Duodenal mucosa (tissue), 2 donors: ENCODE results near the gene EXOC1.
"Not testable (repeated sequence)": the region's sequence is repeated elsewhere in the genome, so short reads cannot be mapped to it uniquely, and the experiment has no call there.

Experiments
- H3K27ac ChIP-seq: one replicate; pipeline ENCODE4 v1.7.0; 2013; ENCODE audit warnings: low read depth, low read length
- H3K27me3 ChIP-seq, 2 donors: one replicate each; pipeline ENCODE4 v1.7.0; 2013; ENCODE audit warnings: low read length in 2 of 2, control low read depth in 1 of 2; ENCODE audit not compliant: insufficient read depth in 2 of 2, control insufficient read depth in 1 of 2
- H3K36me3 ChIP-seq, 2 donors: one replicate each; pipeline ENCODE4 v1.7.0; 2013; ENCODE audit warnings: low read length in 2 of 2, control low read depth in 1 of 2; ENCODE audit not compliant: insufficient read depth in 2 of 2, control insufficient read depth in 1 of 2
- H3K4me1 ChIP-seq, 2 donors: one replicate each; pipeline ENCODE4 v1.7.0; 2013; ENCODE audit warnings: low read length in 2 of 2, control low read depth in 1 of 2; ENCODE audit not compliant: insufficient read depth in 2 of 2, control insufficient read depth in 1 of 2
- H3K4me3 ChIP-seq, 2 donors: one replicate each; pipeline ENCODE4 v1.7.0; 2013; ENCODE audit warnings: low read length in 2 of 2, low read depth in 1 of 2
- H3K9ac ChIP-seq, 2 donors: one replicate each; pipeline ENCODE4 v1.7.0; 2013; ENCODE audit warnings: low read length in 2 of 2, low read depth in 1 of 2
- H3K9me3 ChIP-seq, 2 donors: one replicate each; pipeline ENCODE4 v1.7.0; 2013; ENCODE audit warnings: low read length in 2 of 2, control low read depth in 1 of 2; ENCODE audit not compliant: control insufficient read depth in 1 of 2

EXOC1 gene

DNA sequence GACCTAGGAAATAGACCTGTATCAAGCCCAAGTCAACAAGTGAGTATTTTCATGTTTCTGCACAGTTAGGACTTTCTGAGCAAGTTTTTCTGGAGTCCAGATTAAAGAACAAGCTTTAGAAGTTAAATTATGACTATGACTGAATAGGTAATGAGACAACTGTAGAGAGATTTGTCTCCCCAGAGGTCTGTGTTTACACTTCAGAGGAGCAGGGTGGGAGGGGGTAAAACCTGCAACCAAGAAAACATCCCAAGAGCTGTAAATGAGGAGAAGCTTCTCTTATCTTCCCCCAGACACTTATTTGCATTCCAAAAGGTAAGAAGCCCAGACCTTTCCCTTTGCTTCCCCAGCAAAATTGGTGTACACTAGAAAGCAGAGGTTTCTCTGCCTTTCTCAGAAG lies 73.2 kb downstream of the EXOC1 start:
- H3K27me3 ChIP-seq: no peaks in the 10 kb centered on the region
- no peaks in the 10 kb centered on the region for H3K4me1 ChIP-seq
- no peak overlapping the region for H3K9ac ChIP-seq
- no peaks in the 10 kb centered on the region for H3K36me3 ChIP-seq
- H3K27ac ChIP-seq: no peak overlapping the region
- H3K9me3 ChIP-seq: no peaks in the 10 kb centered on the region
- no peak overlapping the region for H3K4me3 ChIP-seq

DNA sequence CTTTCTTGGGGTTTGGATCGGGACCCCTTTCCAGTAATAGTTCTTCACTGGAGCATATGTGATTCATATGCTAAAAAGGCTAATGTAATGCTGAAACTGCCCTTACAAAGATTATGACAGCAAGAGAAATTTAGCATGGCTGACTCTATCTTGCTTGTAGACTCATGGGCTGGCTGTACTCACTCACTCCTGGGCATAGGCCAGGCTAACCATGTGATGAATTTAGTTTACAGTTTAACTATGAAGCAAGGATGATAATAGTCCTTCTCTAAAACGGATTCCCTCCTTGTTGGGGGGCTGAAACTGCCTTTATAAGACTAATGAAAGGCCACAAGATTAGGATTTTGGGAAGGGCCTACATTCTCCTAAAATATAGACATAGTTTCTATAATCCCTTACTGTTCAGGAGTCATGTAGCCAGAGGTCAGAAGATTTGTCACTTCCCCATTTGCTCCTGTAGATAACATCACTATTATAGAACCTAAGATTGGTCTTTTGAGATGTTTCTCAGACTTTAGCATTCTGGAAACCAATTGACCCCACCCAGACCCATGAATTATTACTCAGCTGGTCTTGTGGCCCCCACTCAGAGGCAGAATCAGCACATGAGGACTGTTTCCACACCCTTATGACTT lies 74.5 kb downstream of the EXOC1 start:
- Histone ChIP-seq H3K9me3 (no peaks in the 10 kb centered on the region), H3K27ac (no peak overlapping the region), H3K9ac (no peak overlapping the region), H3K36me3 (no peaks in the 10 kb centered on the region), H3K27me3 (no peaks in the 10 kb centered on the region), H3K4me1 (no peaks in the 10 kb centered on the region), H3K4me3 (no peak overlapping the region)

DNA sequence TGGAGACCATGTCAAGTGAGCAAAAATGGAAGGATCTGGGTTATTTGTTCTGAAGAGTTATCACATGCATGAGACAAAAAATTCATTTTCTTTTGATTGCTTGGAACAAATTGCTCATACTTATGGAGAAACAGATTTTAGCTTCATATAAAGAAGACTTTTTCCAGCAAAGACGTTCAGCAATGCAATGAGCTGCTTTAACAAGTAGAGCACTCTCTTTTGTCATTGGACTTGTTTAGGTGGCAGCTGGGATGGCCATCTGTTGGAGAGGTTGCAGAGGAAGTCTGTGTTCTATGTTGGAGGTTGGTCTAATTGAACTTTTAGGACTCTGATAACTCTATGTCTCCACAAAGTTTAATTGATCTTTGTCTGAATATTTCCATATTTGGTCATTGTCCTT lies 75.4 kb downstream of the EXOC1 start:
- H3K9ac ChIP-seq: no peak overlapping the region
- H3K4me1 ChIP-seq: no peaks in the 10 kb centered on the region
- no peak overlapping the region for H3K27ac ChIP-seq
- no peaks in the 10 kb centered on the region for H3K27me3 ChIP-seq
- no peaks in the 10 kb centered on the region for H3K36me3 ChIP-seq
- no peaks in the 10 kb centered on the region for H3K9me3 ChIP-seq
- no peak overlapping the region for H3K4me3 ChIP-seq

DNA sequence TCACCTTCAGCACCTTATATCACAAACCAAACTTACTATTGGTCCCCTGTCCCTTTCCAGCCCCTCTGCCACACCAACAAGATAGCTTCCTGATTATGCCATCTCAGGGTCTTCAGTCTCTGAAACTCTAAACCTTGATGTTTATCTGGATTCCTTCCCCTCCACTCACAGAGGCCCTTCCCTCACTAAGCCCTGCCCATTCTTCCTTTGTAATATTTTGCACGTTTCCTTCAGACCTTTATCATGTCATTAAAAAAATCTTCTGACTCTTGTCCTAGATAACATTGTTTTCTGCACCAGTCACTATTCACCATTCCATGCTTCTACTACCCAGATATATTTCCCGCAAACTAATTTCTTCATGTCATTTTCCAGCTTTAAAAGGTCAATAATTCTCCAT lies 77.6 kb downstream of the EXOC1 start:
- Histone ChIP-seq H3K4me1 (no peaks in the 10 kb centered on the region), H3K9me3 (no peaks in the 10 kb centered on the region), H3K27ac (no peak overlapping the region)

DNA sequence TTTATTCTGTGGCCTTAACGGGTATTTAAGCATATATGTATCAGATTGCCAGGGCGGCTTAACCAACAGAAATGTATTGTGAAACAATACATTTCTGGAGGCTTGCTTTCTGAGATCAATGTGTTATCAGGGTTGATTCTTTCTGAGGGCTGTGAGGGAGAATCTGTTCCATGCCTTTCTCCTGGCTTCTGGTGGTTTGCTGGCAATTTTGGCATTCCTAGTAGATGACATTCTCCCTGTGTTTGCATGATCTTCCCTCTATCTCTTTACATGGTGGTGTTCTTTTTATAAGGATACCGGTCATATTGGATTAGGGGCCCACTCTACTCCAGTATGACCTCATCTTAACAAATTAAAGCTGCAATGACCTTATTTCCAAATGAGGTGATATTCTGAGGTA lies 78.4 kb downstream of the EXOC1 start:
- Histone ChIP-seq H3K9ac (no peak overlapping the region), H3K4me1 (no peaks in the 10 kb centered on the region), H3K4me3 (no peak overlapping the region), H3K9me3 (no peaks in the 10 kb centered on the region), H3K27me3 (no peaks in the 10 kb centered on the region), H3K36me3 (no peaks in the 10 kb centered on the region), H3K27ac (no peak overlapping the region)

More for the DNA sequence above, 77.6 kb downstream of the EXOC1 start:
- H3K4me3 ChIP-seq: no peak overlapping the region
- no peaks in the 10 kb centered on the region for H3K36me3 ChIP-seq
- no peak overlapping the region for H3K9ac ChIP-seq
- H3K27me3 ChIP-seq: no peaks in the 10 kb centered on the region

DNA sequence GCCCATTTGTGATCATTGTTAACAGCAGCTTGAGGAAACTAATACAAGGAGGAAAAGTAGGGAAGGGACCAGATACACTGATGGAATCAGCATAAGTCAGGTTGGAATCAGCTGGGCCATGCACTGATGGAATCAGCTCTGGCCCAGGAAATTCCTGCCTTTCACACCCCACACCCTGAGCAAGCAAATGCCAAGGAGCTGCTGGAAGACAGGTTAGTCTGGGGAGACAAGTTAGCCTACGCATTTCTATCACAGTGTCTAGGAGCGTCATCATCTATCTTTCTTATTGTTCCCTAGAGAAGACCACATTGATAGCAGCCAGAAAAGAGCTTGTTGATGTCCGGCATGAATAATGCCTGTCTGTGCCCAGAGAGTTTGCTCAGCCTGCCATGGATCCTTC lies 79.1 kb downstream of the EXOC1 start:
- no peaks in the 10 kb centered on the region for H3K27me3 ChIP-seq
- no peak overlapping the region for H3K9ac ChIP-seq
- H3K4me3 ChIP-seq: no peak overlapping the region
- no peak overlapping the region for H3K27ac ChIP-seq
- no peaks in the 10 kb centered on the region for H3K36me3 ChIP-seq
- peaks cover 3 to 7% of the 10 kb centered on the region in 2 donors for H3K9me3 ChIP-seq
- H3K4me1 ChIP-seq: no peaks in the 10 kb centered on the region

DNA sequence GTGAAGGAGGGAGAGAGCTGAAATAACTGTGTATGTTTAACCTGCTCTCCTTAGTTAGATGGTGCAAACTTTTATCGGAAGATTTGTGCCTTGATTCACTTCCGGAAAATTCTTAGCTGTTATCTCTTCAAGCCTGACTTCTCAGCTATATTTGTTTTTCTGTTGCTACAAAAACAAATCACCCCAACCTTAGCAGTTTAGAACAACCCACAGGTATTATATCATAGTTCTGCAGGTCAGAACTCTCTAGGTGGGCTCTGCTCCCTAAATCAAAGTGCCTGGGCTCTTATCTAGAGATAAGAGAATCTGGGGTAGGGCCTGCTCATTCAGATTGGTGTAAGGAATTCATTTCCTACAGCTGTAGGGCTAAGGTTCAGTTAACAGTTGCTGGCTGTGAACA lies 80.2 kb downstream of the EXOC1 start:
- Histone ChIP-seq H3K27ac (no peak overlapping the region), H3K36me3 (no peaks in the 10 kb centered on the region), H3K27me3 (no peaks in the 10 kb centered on the region), H3K9me3 (peaks cover 3 to 12% of the 10 kb centered on the region in 2 donors), H3K4me1 (no peaks in the 10 kb centered on the region), H3K9ac (no peak overlapping the region), H3K4me3 (no peak overlapping the region)

DNA sequence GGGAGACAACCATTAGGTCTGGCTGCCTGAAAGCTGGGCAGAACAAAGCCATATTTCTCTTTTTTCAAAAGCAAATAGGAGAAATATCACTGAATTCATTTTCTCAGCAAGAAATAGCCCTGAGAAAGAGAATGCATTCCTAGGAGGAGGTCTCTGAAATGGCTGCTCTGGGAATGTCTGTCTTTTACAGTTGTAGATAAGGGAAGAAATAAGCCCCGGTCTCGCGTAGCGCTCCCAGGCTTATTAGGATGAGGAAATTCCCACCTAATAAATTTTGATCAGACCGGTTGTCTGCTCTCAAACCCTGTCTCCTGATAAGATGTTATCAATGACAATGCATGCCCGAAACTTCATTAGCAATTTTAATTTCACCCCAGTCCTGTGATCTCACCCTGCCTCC lies 82.5 kb downstream of the EXOC1 start:
- Histone ChIP-seq H3K4me1 (peaks cover 0 to 10% of the 10 kb centered on the region in 2 donors), H3K9me3 (peaks cover 3 to 12% of the 10 kb centered on the region in 2 donors)
- not testable (repeated sequence) for H3K27me3 ChIP-seq, H3K27ac ChIP-seq, H3K36me3 ChIP-seq, H3K4me3 ChIP-seq, H3K9ac ChIP-seq

DNA sequence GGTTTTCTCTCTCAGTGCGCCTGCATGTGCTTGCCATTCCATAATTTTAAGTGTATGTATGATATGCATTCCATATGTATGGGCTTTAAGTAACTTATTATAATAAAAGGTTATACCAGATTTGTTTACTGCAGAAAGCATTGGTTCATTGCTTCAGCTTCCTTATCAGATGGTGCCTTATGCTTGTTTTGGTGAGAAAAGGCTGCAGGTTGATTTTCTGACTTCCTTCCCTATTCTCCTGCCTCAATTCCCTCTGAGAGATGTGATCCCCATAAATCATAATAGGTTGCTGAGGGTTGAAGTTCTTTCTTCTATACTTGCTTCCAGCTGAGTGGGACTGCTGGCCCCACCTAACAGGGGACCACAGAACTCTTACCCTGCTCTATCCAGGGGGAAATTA lies 85.0 kb downstream of the EXOC1 start:
- Histone ChIP-seq H3K9me3 (peaks cover 3 to 12% of the 10 kb centered on the region in 2 donors), H3K27me3 (no peaks in the 10 kb centered on the region), H3K36me3 (no peaks in the 10 kb centered on the region), H3K9ac (no peak overlapping the region), H3K4me3 (no peak overlapping the region), H3K27ac (no peak overlapping the region), H3K4me1 (peaks cover 0 to 10% of the 10 kb centered on the region in 2 donors)

DNA sequence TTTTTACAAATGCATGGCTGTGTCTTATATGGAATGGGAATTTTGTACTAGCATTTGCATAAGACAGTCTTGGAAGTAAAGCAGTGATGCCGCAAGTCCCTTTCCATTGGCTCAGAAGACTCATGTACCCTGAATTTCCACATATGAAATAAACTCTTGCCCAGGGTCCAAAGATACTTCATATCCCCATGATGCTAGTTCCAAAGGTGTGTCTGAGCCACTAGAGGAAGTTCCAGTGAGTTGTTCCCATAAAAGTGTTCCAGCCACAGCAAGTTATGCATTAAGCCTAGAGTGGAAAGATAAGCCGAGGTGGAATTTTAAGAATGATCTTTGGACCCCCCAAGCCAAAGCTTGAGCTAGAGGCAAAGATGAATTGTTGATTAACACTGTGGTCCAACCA lies 86.0 kb downstream of the EXOC1 start:
- Histone ChIP-seq H3K36me3 (no peaks in the 10 kb centered on the region), H3K27me3 (no peaks in the 10 kb centered on the region), H3K4me1 (peaks cover 0 to 10% of the 10 kb centered on the region in 2 donors), H3K4me3 (no peak overlapping the region), H3K27ac (no peak overlapping the region), H3K9ac (no peak overlapping the region), H3K9me3 (peaks cover 3 to 12% of the 10 kb centered on the region in 2 donors)
